Stimulated activated CD4-positive, alpha-beta T cell treated with anti-CD3 and anti-CD28 coated beads, Interleukin-15, amount 100 ng/mL, for 24 hours (primary cell): ENCODE measurements around the gene PRKCB.

Experiments used
- DNase-seq: peaks from one replicate; pipeline ENCODE4 v3.0.0-alpha.2; 2020

The PRKCB gene

GRCh38 chr16:23835390-23836077, at the start of gene PRKCB:
Gene PRKCB (plus strand): TSS chr16:23835983.
- DNase-seq = peak; percentile 92

- DNase-seq = no peak
Observed at GRCh38 chr16:23786964-23787561, 48.7 kb upstream of the PRKCB start.

GRCh38 chr16:23788685-23789084, 47.1 kb upstream of the PRKCB start:
- DNase-seq = no peak

GRCh38 chr16:23795378-23795777, 40.4 kb upstream of the PRKCB start:
- no peak for DNase-seq

- DNase-seq = no peak
Observed at GRCh38 chr16:23796941-23797340, 38.8 kb upstream of the PRKCB start.

GRCh38 chr16:23801378-23801777, 34.4 kb upstream of the PRKCB start:
- DNase-seq = peak; percentile 87

GRCh38 chr16:23802776-23803175, 33.0 kb upstream of the PRKCB start:
- DNase-seq = no peak

GRCh38 chr16:23803591-23804123, 32.1 kb upstream of the PRKCB start:
- peak; percentile 83 for DNase-seq

GRCh38 chr16:23807028-23807427, 28.8 kb upstream of the PRKCB start:
- DNase-seq = no peak

GRCh38 chr16:23821467-23821866, 14.3 kb upstream of the PRKCB start:
- no peak for DNase-seq

GRCh38 chr16:23821875-23822688, 13.7 kb upstream of the PRKCB start:
- DNase-seq = no peak

GRCh38 chr16:23823475-23824384, 12.1 kb upstream of the PRKCB start:
- no peak for DNase-seq

- DNase-seq = no peak
Observed at GRCh38 chr16:23824909-23825308, 10.9 kb upstream of the PRKCB start.

GRCh38 chr16:23826528-23827045, 9.2 kb upstream of the PRKCB start:
- no peak for DNase-seq

- DNase-seq = no peak
Observed at GRCh38 chr16:23827057-23827456, 8.7 kb upstream of the PRKCB start.

GRCh38 chr16:23829454-23829853, 6.3 kb upstream of the PRKCB start:
- no peak for DNase-seq

- no peak for DNase-seq
Observed at GRCh38 chr16:23830276-23830675, 5.5 kb upstream of the PRKCB start.

- no peak for DNase-seq
Observed at GRCh38 chr16:23832882-23833281, 2.9 kb upstream of the PRKCB start.

- no peak for DNase-seq
Observed at GRCh38 chr16:23833504-23833903, 2.3 kb upstream of the PRKCB start.

GRCh38 chr16:23833960-23834685, 1.7 kb upstream of the PRKCB start:
- DNase-seq = peak; percentile 33

- no peak for DNase-seq
Observed at GRCh38 chr16:23836078-23836403, 258 bp downstream of the PRKCB start.
